Measurements from ENCODE around the gene ACOX3. TPM values are rescaled to one million over a fixed set of nuclear protein-coding genes. Genes with fewer than 3 reads are reported as not detected.

The ACOX3 gene
- total and polyA plus RNA-seq, 5 experiments from 2014 or later: 9.5 to 17.3 (median 14.3) TPM

DNA sequence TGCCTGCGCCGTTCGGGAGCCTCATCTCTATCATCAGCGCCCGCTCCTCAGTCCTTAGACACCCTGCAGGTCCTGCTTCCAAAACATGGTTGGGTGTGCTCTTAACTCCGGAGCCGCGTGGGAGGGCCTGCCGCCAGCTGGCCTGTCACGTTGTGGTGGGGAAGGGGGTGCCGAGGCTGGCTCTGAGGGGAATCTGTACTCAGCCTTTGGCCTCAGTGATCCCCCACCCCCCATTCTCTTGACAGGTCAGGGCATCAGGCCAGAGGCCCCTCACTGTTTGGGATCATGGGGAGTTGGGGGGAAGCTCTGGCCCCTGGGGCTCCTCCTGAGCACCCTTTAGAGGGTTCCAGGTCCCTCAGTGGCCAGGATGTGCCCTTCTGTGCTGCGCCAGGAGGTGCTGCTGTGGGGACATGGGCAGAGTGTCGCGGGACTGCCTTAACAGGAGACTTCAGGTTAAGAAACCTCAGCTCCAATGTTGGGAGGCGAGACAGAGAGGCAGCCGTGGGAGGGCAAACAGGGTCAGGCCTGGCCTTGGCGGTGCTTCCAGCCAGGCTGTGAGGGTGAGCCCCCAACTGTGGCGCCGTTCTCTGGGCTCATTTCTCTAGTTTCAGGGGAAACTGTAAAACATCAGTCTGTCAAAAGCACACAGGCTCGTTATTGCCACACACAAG lies 33.5 kb upstream of the ACOX3 start:
- Mint-ChIP-seq H3K4me1 (peaks cover 0 to 5% (median under 1%) of the 10 kb centered on the region in 4 donors), H3K27ac (no peak overlapping the region), H3K27me3 (no peaks in the 10 kb centered on the region), H3K36me3 (peaks cover 0 to 29% (median 3%) of the 10 kb centered on the region in 3 donors), H3K4me3 (no peak overlapping the region), H3K9me3 (no peaks in the 10 kb centered on the region)
- ATAC-seq: no peak
- POLR2A ChIA-PET: no interaction called here
- DNase-seq: peak in 1 of 10 donors; percentile 63

GRCh38 chr4:8473198-8473919 lies 32.8 kb upstream of the ACOX3 start:
- DNase-seq (peak in 1 of 10 donors; percentile 60), ATAC-seq (no peak)
- no peaks in the 10 kb centered on the region for H3K27me3 Mint-ChIP-seq
- H3K4me3 Mint-ChIP-seq: no peak overlapping the region
- peaks cover 0 to 6% (median 2%) of the 10 kb centered on the region in 4 donors for H3K4me1 Mint-ChIP-seq
- POLR2A ChIA-PET: interaction anchor here (0.5 kb wide), 1 partner anchor 445 kb away, joined by 3 read pairs; no protein-coding TSS in a partner anchor
- peaks cover 0 to 34% (median 3%) of the 10 kb centered on the region in 3 donors for H3K36me3 Mint-ChIP-seq
- no peak overlapping the region for H3K27ac Mint-ChIP-seq
- H3K9me3 Mint-ChIP-seq: no peaks in the 10 kb centered on the region

DNA sequence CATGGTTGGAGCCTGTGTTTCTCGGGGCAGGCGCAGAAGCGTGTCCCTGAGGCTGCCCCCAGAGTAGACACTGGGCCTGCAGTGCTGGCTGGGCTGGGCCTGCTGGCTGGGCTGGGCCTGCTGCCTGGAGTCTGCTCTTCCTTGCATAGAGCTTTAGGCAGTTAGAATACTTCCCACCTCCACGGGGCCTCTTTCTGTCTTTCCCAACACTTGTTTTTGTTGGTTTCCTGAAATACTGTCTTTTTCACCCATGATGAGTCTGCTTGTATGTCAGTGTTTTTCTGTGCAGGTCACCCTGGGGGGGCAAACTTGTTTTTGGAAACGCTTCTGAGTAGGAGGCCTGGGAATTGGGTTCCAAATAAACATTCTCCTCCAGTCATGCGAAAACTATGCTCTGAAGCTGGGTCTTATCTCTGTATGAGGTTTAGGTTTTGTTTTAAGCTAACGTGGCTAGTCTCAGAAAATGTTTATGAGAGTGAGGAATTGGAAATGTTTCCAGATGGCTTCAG lies 32.2 kb upstream of the ACOX3 start:
- peaks cover 0 to 40% (median 3%) of the 10 kb centered on the region in 3 donors for H3K36me3 Mint-ChIP-seq
- H3K4me1 Mint-ChIP-seq: peaks cover 0 to 6% (median 2%) of the 10 kb centered on the region in 4 donors
- H3K9me3 Mint-ChIP-seq: no peaks in the 10 kb centered on the region
- POLR2A ChIA-PET: interaction anchor here (0.5 kb wide), 1 partner anchor 445 kb away, joined by 3 read pairs; no protein-coding TSS in a partner anchor
- ATAC-seq (no peak), DNase-seq (no peak)
- no peak overlapping the region for H3K4me3 Mint-ChIP-seq
- H3K27ac Mint-ChIP-seq: no peak overlapping the region
- H3K27me3 Mint-ChIP-seq: no peaks in the 10 kb centered on the region

DNA sequence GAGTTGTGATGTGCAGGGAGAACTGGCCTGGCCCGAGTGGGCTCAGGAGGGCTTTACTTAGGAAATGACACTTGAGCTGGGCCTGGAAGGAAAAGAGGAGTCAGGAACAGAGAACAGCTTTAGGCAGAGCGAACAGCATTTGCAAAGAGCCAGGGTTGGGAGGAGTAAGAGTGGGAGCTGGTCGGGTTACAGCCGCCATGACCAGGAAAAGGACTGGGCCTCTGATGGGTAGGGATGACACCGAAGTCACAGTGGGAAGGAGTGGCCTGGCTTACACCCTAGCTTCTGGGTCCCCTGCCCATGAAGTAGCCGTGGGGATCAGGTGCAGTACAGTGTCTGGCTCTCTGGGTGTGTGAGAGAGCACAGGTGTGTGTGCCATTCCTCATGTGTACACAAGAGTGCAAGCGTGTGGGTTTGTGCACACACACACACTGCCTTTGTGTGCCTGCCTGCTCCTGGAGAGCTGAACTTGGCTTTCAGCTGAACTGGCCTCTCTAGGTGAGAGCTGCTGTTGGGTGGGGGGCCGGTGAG lies 31.7 kb upstream of the ACOX3 start:
- DNase-seq: peak in 1 of 10 donors; percentile 40
- Mint-ChIP-seq H3K9me3 (no peaks in the 10 kb centered on the region), H3K4me3 (no peak overlapping the region), H3K36me3 (peaks cover 0 to 43% (median 3%) of the 10 kb centered on the region in 3 donors), H3K27ac (peak overlapping the region in 4 of 10 donors; percentile 16 to 54 (median 48)), H3K4me1 (peaks cover 0 to 6% (median 2%) of the 10 kb centered on the region in 4 donors), H3K27me3 (no peaks in the 10 kb centered on the region)
- ATAC-seq: no peak
- POLR2A ChIA-PET: interaction anchor here (0.7 kb wide), 1 partner anchor 31 kb away, joined by 5 read pairs; no protein-coding TSS in a partner anchor

DNA sequence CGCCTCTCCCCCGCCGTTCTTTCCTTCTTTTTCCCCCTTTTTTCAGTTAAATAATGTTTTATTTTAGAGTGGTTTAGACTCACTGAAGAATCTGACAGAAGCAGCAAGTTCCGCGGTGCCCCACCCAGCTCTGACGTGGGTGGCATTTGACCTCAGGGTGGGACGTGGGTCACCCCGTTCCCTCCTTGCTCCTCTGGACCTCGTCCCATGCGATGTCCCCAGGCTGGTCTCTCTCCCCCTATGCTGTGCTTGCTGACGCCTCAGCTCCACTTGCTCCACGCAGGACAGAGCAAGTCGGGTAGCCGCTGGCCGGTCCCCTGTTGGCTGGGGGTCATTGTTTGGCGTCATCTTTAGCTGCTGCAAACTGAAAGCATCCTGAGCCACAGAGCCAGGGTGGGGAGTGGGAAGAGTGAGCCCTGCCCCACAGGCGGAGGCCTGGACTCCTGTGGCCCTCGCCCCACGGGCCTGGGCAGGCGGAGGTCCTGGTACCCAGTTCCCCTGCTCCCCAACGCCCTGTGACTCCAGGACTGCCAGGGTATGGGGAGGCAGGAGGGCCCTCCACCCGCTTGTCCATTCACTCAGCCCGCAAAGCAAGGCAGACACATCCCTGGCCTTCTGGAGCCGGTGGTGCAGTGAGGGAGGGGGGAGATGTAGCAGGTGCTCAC lies 30.8 kb upstream of the ACOX3 start:
- Mint-ChIP-seq H3K27ac (peak overlapping the region in 1 of 10 donors; percentile 18), H3K27me3 (no peaks in the 10 kb centered on the region), H3K4me3 (no peak overlapping the region), H3K4me1 (peaks cover 0 to 6% (median 2%) of the 10 kb centered on the region in 4 donors), H3K9me3 (no peaks in the 10 kb centered on the region), H3K36me3 (peaks cover 0 to 43% (median under 1%) of the 10 kb centered on the region in 3 donors)
- DNase-seq (peak in 1 of 10 donors; percentile 52), ATAC-seq (no peak)
- POLR2A ChIA-PET: no interaction called here

DNA sequence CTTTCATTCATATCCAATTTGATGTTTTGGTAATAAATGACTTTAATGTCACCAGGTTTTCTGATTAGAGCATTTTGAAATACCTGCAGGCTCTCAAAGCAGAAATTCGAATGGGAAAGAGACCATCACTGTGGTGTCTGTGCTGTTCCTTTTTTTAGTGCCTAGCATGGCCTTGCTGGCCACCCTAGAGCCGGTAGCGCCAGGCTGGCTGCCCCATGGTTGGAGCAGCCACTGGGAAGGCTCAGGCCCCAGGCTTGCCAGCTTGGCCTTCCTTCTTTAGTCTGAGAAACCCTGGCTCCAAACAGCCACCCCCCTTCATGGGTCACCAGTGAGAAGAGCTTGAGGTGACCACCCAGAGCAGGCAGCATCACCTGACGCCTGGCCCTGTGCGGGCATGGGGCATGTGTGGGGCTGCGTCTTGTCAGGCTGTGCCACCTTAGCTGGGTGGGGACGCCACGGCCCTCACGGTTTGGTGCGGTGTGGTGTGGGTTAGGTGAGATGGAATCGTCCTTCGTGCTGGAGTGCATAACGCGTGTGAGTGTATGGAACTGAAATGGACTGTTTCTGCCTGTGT lies 30.0 kb upstream of the ACOX3 start:
- Mint-ChIP-seq H3K27me3 (no peaks in the 10 kb centered on the region), H3K36me3 (peaks cover 0 to 43% (median 0%) of the 10 kb centered on the region in 3 donors), H3K9me3 (no peaks in the 10 kb centered on the region), H3K4me3 (no peak overlapping the region), H3K27ac (peak overlapping the region in 1 of 10 donors; percentile 37), H3K4me1 (peaks cover 0 to 6% (median 2%) of the 10 kb centered on the region in 4 donors)
- no peak for ATAC-seq
- POLR2A ChIA-PET: no interaction called here
- peak in 1 of 10 donors; percentile 26 for DNase-seq

- no peak overlapping the region for H3K4me3 Mint-ChIP-seq
- H3K4me1 Mint-ChIP-seq: peaks cover 0 to 6% (median 2%) of the 10 kb centered on the region in 4 donors
- DNase-seq (peak in 1 of 10 donors; percentile 34), ATAC-seq (no peak)
- H3K9me3 Mint-ChIP-seq: no peaks in the 10 kb centered on the region
- peaks cover 0 to 50% (median 0%) of the 10 kb centered on the region in 3 donors for H3K36me3 Mint-ChIP-seq
- POLR2A ChIA-PET: no interaction called here
- no peak overlapping the region for H3K27ac Mint-ChIP-seq
- no peaks in the 10 kb centered on the region for H3K27me3 Mint-ChIP-seq
These were observed 29.0 kb upstream of the ACOX3 start for GRCh38 chr4:8469550-8469949.

DNA sequence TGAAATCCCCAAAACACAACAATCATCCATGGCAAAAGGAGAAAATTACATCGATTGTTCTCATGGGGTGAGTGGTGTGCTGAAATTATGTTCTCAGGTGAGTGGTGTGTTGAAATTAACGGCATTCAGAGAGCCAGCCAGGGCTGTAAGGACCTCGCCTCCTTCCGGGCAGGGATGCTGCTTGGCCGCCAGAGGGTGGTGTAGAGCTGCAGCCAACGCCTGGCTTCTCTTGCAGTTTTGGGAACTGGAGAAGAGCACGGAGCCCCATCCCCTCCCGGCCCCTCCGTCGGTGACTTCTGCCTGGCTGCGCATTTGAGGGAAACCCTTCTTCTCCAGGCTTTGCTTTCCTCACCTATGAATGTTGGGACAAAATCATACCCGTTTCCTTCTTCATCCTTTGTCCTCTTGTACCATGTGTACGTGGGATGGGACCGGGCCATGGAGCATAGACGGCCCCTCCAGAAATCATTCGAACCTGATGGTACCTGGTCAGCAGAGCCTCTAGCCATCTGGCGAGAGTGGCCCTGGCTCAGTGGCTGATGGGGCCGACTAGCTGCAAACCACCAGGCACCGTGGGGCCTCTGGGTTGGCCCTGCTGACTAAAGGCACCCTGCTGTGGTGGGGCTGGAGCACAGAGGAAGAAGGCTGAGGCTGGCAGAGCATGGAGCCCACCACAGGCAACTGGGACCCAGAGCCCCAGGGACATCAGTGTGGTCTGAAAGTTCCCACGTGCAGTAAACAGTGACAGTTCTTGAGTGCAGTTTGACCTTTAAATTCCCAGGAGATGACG lies 28.4 kb upstream of the ACOX3 start:
- peak; percentile 5 to 55 (median 29) for DNase-seq
- Mint-ChIP-seq H3K27me3 (no peaks in the 10 kb centered on the region), H3K36me3 (peaks cover 0 to 55% (median 0%) of the 10 kb centered on the region in 3 donors), H3K4me3 (no peak overlapping the region), H3K4me1 (peaks cover 0 to 6% (median 2%) of the 10 kb centered on the region in 4 donors), H3K9me3 (no peaks in the 10 kb centered on the region), H3K27ac (peak overlapping the region in 3 of 10 donors; percentile 12 to 71 (median 35))
- POLR2A ChIA-PET: no interaction called here
- peak; percentile 66 to 80 for ATAC-seq

- POLR2A ChIA-PET: no interaction called here
- Mint-ChIP-seq H3K4me1 (peaks cover 0 to 6% (median under 1%) of the 10 kb centered on the region in 4 donors), H3K9me3 (no peaks in the 10 kb centered on the region), H3K4me3 (no peak overlapping the region), H3K36me3 (peaks cover 0 to 65% (median 0%) of the 10 kb centered on the region in 3 donors), H3K27ac (no peak overlapping the region), H3K27me3 (no peaks in the 10 kb centered on the region)
- ATAC-seq (no peak), DNase-seq (peak in 1 of 10 donors; percentile 49)
These were observed 26.5 kb upstream of the ACOX3 start for GRCh38 chr4:8467016-8467415.

DNA sequence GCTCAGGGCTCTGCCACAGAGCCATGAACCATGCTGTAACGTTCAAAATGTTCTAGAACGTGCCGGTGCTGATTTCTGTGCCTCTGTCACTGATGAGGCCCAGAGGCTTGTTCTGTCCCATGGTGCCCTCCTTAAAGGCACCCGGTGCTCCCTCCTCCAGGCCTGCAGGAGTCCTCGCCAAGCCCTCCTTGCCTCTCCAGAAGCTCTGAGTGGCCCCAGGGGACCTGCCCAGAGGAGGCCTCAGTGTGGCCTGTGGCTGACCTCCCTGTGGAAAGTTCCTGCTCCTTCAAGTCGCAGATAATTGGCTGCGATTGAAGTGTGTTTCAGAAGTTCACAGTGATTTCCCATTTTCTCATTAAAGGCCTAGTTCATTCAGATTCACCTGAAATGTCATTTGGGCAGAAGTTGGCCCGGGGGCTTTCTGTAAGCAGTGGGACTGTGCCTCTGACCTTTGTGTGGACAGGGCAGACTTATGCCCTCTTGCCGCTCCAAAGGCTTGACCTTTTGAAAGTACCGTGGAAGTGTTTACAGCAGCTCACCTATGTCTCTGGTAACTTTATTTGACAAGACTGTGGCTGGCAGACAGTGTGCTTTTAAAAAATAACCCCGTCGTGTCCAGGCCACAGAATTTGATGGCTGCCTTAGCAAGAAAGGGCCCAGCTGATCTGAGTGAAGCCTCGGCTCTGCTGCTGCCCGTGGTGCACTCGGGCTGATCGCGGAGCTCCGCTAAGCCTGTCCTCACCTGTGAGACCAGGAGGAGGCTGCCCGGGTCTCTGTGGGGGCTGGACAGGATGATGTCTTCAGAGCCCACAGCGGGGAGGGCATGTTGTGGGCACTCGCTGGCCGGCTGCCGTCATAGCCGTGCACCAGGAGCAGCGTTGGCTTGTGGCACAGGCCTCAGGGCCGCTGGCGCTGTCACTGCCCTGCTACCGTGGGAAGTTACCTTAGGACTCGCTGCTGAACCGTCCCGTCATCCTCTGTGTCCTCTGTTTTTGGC lies 25.4 kb upstream of the ACOX3 start:
- POLR2A ChIA-PET: no interaction called here
- Mint-ChIP-seq H3K4me1 (peaks cover 0 to 4% (median 0%) of the 10 kb centered on the region in 4 donors), H3K27ac (peak overlapping the region in 1 of 10 donors; percentile 61), H3K9me3 (no peaks in the 10 kb centered on the region), H3K4me3 (no peak overlapping the region), H3K27me3 (no peaks in the 10 kb centered on the region), H3K36me3 (peaks cover 0 to 76% (median 0%) of the 10 kb centered on the region in 3 donors)
- ATAC-seq (no peak), DNase-seq (peak in 1 of 10 donors; percentile 59)

All from naive thymus-derived CD8-positive, alpha-beta T cell (primary cell).